G401.6 (cell line): ENCODE measurements around the gene TMEM125.

Experiments
- FAIRE-seq: peaks from 2 replicates; lab custom pipeline; 2012; peaks lifted over from hg19 to GRCh38; lab: Jason Lieb, UNC

The TMEM125 gene

GRCh38 chr1:43312663-43313515, 43.1 kb downstream of the TMEM125 start:
- FAIRE-seq = no peak

- FAIRE-seq = no peak
Measured at GRCh38 chr1:43313771-43314170, 44.0 kb downstream of the TMEM125 start.

DNA sequence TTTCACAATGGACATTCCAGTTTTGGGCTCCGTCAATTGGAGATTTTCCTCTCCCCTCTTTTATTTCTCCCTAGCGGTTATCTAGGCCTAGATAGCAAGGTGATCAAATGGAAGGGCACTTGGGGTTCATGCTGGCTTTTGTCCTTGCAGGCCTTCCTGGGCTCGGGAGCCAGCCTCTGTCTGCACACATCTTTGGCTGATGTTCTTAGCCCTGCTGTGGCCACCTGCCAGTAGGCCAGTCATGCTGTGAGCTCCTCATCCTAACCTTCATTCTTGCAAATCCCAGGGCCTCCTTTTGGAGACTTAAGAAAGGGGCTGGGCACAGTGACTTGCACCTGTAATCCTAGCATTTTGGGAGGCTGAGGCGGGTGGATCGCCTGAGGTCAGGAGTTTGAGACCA, 44.5 kb downstream of the TMEM125 start:
- FAIRE-seq = no peak

DNA sequence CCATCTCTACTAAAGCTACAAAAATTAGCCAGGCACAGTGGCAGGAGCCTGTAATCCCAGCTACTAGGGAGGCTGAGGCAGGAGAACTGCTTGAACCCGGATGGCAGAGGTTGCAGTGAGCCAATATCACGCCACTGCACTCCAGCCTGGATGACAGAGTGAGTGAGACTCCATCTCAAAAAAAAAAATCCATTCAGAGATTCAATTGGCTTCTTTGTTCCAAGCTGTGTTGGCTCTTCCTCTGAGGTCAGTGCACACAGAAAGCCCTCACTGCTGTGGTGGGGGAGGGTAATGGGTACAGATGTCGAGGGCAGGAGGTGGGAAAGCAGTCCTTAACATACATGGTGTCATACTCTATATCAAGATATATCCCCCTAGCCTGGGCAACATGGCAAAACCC, 45.7 kb downstream of the TMEM125 start:
- FAIRE-seq = no peak

DNA sequence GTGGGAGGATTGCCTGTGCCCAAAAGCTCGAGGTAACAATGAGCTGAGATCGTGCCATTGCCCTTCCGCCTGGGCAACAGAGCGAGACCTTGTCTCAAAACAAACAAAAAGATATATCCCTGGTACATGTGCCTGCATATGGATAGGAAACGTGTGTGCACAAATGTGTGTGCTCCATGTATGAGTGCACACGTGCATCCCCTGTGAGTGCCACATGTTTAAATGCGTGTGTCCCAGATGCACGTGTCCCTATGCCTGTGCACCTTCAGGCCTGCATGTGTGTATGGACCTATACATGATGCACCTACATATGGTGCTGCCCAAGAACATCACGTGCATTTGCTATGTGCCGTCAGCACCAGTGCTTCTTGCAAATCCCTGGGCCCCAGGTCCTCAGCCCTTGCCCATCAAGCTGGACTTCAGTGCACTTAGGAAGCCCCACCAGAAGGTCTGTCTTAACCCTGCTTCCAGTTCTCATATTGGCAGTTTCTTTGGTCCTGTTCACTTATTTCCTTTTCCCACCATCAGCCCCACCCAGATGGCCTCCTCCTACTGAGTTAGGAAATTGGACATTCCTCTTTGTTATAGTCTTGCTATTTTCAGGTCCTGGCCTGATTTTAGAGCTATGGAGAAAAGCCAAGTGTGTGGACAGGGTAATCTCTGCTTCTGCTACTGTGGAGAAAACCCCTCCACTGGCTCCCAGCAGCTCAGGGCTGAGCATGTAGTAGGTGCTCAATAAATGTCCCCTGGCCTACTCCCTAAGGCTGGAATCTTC, 46.4 kb downstream of the TMEM125 start:
- no peak for FAIRE-seq

DNA sequence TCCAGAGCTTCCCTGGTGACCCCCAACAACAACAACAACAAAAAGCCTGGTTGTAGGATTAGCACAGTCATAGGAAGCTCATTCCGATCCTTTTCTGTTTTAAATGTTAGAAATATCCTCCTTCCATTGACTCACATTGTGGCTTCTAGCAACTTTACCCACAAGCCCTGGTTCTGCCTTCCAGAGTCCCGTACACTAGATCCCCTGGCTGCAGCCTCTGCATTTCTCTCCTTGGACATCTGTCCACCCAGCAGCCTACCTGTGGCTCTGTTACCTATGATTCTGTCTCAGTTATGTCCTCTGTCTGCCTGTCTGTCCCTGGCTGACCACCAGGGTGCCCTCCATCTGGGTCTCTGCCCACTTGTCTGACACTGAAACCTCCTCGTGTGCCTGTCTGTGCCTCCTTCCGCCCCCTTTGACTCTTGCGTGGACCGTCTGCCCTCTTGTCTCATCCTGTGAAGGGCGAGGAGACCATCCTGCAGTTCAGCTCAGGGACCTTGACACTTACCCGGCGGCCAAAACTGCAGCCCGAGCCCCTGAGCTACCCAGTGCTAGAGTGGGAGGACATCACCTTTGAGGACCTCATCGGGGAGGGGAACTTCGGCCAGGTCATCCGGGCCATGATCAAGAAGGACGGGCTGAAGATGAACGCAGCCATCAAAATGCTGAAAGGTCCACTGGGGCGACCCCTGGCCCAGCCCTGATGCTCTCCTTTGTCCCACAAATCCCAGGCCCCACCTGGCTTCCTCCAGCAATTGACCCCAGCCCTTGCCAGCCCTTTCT, 47.1 kb downstream of the TMEM125 start:
- FAIRE-seq = no peak

GRCh38 chr1:43317817-43318471, 48.2 kb downstream of the TMEM125 start:
- FAIRE-seq = no peak

DNA sequence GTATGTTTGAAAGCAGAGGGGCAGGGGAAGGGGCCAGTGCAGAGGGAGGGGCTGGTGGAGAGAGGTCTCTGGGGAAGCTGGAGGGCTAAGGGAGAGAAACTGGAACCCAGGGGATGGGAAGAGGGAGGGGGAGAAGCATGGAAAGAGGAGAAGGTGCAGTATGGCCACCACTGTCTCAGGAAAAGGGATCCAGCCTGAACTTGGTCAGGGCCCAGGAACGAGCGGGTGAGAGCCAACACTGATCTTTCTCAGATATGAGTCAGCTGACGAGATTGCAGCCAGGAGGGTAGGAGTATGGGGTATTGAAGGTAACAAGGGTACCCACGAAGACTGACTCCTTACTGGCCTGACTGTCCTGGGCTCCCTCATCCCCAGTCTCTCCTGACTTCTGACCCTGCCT, 49.0 kb downstream of the TMEM125 start:
- FAIRE-seq = no peak

DNA sequence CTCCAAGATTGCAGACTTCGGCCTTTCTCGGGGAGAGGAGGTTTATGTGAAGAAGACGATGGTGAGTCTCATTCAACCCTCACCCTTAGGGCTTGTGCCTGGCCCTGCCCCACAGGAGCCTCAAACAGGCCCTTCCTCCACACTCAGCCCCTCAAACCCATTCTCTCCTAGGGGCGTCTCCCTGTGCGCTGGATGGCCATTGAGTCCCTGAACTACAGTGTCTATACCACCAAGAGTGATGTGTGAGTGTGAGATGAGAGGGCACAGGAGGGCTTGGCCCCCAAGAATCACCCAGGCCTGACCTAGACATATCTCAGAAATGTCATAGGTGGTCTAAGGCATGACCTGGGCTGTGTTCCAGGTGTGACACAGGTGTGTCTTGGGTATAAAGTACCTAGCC, 49.5 kb downstream of the TMEM125 start:
- no peak for FAIRE-seq

GRCh38 chr1:43319766-43320165, 50.0 kb downstream of the TMEM125 start:
- no peak for FAIRE-seq

GRCh38 chr1:43321331-43321891, 51.6 kb downstream of the TMEM125 start:
- FAIRE-seq = no peak

DNA sequence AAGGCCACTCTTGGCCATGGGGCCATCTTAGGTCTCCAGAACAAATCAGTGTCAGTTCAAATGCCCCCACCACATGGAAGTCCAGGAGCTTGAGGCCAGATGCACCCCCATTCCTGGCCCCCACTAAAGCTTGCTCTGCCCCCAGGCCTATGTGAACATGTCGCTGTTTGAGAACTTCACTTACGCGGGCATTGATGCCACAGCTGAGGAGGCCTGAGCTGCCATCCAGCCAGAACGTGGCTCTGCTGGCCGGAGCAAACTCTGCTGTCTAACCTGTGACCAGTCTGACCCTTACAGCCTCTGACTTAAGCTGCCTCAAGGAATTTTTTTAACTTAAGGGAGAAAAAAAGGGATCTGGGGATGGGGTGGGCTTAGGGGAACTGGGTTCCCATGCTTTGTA, 52.7 kb downstream of the TMEM125 start:
- no peak for FAIRE-seq
